ENCODE measurements around the gene FAM13A.

DNA sequence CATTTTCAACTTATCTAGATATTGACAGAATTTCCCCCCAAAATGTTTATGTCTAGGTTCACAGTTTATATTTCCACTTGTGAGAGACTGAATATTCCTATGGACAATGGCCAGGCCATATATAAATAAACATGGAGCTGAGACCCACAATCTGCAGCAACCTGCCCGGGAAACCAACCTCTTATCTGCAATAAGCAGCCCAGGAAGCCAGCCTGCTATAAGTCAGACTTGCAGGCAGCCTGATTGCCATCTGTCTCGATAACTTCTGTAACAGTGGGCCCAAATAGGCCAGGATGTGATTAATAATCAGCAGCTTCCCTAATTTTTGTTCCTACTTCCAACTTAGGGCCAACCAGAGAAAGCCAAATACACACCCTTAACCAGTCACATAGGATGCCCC lies 354.2 kb downstream of the FAM13A start:
- TF ChIP-seq, protein P1, sequence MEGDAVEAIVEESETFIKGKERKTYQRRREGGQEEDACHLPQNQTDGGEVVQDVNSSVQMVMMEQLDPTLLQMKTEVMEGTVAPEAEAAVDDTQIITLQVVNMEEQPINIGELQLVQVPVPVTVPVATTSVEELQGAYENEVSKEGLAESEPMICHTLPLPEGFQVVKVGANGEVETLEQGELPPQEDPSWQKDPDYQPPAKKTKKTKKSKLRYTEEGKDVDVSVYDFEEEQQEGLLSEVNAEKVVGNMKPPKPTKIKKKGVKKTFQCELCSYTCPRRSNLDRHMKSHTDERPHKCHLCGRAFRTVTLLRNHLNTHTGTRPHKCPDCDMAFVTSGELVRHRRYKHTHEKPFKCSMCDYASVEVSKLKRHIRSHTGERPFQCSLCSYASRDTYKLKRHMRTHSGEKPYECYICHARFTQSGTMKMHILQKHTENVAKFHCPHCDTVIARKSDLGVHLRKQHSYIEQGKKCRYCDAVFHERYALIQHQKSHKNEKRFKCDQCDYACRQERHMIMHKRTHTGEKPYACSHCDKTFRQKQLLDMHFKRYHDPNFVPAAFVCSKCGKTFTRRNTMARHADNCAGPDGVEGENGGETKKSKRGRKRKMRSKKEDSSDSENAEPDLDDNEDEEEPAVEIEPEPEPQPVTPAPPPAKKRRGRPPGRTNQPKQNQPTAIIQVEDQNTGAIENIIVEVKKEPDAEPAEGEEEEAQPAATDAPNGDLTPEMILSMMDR (IDR thresholded peaks at IDR 0.05; ENCODE audit: low read length): no peak
- TF ChIP-seq EZH2phosphoT487 (IDR thresholded peaks at IDR 0.05; ENCODE audit: low read length): no peak

Data from MM.1S (cell line).